ENCODE results near the gene SYNPO.

SYNPO gene, protein sequence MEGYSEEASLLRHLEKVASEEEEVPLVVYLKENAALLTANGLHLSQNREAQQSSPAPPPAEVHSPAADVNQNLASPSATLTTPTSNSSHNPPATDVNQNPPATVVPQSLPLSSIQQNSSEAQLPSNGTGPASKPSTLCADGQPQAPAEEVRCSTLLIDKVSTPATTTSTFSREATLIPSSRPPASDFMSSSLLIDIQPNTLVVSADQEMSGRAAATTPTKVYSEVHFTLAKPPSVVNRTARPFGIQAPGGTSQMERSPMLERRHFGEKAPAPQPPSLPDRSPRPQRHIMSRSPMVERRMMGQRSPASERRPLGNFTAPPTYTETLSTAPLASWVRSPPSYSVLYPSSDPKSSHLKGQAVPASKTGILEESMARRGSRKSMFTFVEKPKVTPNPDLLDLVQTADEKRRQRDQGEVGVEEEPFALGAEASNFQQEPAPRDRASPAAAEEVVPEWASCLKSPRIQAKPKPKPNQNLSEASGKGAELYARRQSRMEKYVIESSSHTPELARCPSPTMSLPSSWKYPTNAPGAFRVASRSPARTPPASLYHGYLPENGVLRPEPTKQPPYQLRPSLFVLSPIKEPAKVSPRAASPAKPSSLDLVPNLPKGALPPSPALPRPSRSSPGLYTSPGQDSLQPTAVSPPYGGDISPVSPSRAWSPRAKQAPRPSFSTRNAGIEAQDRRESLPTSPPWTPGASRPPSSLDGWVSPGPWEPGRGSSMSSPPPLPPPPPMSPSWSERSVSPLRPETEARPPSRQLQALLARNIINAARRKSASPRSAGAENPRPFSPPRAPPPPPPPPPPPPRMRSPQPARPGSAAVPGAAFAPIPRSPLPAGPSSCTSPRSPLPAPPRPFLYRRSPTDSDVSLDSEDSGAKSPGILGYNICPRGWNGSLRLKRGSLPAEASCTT

DNA sequence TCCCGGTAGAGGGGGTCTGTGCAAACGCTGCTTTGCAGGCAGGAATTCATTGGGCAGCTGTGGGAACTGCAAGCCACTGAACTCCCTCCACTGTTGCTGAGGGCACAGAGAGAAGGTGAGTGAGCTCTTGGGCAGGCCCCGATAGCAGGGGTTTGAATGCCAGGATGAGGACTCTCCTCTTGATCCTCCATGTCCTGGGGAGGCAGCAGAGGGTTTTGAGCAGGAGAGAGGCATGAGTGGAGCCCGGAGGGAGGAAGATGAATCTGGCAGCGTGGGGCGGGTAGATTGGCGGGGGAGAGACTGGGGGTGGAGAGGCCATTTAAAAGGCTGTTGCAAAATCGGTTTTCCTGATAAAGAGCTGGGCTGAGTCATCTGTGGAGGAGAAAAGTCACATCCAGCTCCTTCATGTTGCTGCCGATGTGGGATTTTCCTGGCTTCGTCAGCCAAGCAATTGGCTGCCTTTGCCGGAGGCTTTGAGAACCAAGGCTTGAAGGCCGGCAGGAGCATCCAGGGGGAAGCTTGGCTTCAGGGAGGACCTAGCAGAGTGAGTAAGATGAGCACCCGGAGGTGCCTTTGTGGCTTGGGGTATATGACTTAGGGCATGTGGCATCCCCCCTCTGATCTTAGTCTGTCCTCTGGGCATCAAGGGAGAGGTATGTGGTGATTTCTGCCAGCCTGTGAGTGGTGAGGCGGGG is at the start of gene SYNPO:
SYNPO (plus strand) TSS at position 350 of the 695 bp plus-strand sequence. CDS start 7,616 bp downstream, outside the sequence.
- peak within 1 kb of the TSS; percentile 31; the same call in 1 of the 2 replicates for H3K27ac ChIP-seq (ENCODE audit: low read depth, low read length)
- no peaks in the 10 kb centered on the region for H3K9me3 ChIP-seq (ENCODE audit: control insufficient read depth, insufficient read depth, low read depth, low read length)
- H3K4me1 ChIP-seq (ENCODE audit: control insufficient read depth, insufficient read depth, low read length) = peaks cover 68% of the 10 kb centered on the region
- H3K9ac ChIP-seq (ENCODE audit: low read length) = peak within 1 kb of the TSS; percentile 52
- peak within 1 kb of the TSS; percentile 8; the same call in 1 of the 2 replicates for H3K4me3 ChIP-seq (ENCODE audit: low read depth, low read length)
- H3K27me3 ChIP-seq (ENCODE audit: control insufficient read depth, insufficient read depth, low read length) = no peaks in the 10 kb centered on the region
- no peaks in the 10 kb centered on the region for H3K36me3 ChIP-seq (ENCODE audit: control insufficient read depth, insufficient read depth, low read length)

DNA sequence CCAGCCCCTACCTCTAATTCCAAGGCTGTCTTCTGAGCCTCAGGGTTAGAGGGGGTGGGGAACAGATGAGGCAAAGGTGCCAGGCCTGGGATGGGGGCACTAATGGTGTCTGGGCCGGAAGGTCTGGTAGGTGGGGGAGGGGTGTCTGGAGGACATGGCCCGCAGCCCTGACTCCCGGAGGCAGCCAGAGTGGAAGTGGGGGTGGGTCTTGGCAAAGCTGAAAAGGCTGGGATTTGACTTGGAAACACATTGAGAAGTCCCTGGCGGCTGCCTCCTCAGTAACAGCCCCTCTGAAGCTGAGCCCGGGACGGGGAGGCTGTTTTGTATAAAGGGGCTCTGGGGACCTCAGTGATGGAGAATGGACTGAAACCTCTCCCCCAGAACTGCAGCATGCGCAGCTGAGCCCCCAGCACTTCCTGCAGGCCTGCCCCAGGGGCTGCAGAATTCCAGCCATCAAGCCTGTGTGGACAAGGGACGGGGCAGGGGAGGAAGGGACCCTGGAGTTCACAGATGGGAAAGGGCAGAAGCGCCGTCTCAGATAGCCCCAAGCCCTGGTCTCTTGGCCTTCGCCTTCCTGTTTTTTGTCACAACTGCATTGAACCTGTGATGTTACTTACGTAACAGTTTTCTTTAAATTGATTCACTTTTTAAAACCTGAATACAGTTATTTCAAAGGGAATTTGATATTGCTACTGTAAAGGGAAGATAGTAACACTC is 49.3 kb upstream of the SYNPO start:
- Histone ChIP-seq H3K27ac (ENCODE audit: low read depth, low read length) (peak overlapping the region; percentile 22; the same call in 1 of the 2 replicates), H3K36me3 (ENCODE audit: control insufficient read depth, insufficient read depth, low read length) (no peaks in the 10 kb centered on the region), H3K9ac (ENCODE audit: low read length) (peak overlapping the region; percentile 4), H3K4me3 (ENCODE audit: low read depth, low read length) (no peak overlapping the region; the same call in 1 of the 2 replicates), H3K4me1 (ENCODE audit: control insufficient read depth, insufficient read depth, low read length) (peaks cover 27% of the 10 kb centered on the region), H3K27me3 (ENCODE audit: control insufficient read depth, insufficient read depth, low read length) (no peaks in the 10 kb centered on the region), H3K9me3 (ENCODE audit: control insufficient read depth, insufficient read depth, low read depth, low read length) (no peaks in the 10 kb centered on the region)

DNA sequence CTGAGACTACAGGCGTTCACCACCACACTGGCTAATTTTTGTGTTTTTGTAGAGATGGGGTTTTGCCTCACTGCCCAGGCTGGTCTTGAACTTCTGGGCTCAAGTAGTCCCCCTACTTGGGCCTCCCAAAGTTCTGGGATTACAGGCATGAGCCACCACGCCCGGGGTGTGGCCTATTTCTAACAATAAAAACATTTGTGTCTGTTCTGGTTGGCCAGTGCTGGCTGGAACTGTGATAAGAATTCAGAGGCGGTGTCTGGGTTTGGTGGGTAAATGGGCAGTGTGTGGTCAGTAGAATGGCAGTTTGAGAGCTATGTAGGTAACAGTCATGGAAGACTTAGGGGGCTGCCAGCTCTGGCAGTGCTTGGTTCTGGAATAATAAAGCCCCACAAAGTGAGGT is 46.9 kb upstream of the SYNPO start:
- Histone ChIP-seq H3K27ac (ENCODE audit: low read depth, low read length) (no peak overlapping the region), H3K9ac (ENCODE audit: low read length) (no peak overlapping the region), H3K27me3 (ENCODE audit: control insufficient read depth, insufficient read depth, low read length) (no peaks in the 10 kb centered on the region), H3K9me3 (ENCODE audit: control insufficient read depth, insufficient read depth, low read depth, low read length) (no peaks in the 10 kb centered on the region), H3K4me3 (ENCODE audit: low read depth, low read length) (no peak overlapping the region), H3K4me1 (ENCODE audit: control insufficient read depth, insufficient read depth, low read length) (peaks cover 36% of the 10 kb centered on the region), H3K36me3 (ENCODE audit: control insufficient read depth, insufficient read depth, low read length) (no peaks in the 10 kb centered on the region)

DNA sequence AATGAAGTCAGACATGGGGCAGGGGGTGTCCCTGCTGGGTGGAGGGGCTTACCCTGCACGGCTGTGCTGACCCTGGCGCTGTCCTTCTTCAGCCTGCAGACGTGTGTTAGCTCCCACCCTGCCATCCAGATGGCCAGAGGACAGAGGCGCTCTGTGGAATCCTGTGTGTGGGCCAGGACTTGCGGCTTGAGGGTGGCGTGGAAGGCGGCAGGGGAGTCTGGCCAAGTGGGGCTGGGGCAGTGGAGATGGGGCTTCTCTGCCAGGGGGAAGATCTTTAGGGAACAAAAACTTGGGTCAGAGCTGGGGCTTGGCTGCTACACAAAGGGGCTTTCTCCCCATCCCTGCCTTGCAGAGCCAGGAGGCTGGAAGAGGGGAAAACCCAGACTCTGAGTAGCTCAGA is 46.5 kb upstream of the SYNPO start:
- no peak overlapping the region for H3K4me3 ChIP-seq (ENCODE audit: low read depth, low read length)
- no peak overlapping the region for H3K9ac ChIP-seq (ENCODE audit: low read length)
- no peaks in the 10 kb centered on the region for H3K27me3 ChIP-seq (ENCODE audit: control insufficient read depth, insufficient read depth, low read length)
- no peaks in the 10 kb centered on the region for H3K36me3 ChIP-seq (ENCODE audit: control insufficient read depth, insufficient read depth, low read length)
- H3K9me3 ChIP-seq (ENCODE audit: control insufficient read depth, insufficient read depth, low read depth, low read length) = no peaks in the 10 kb centered on the region
- H3K4me1 ChIP-seq (ENCODE audit: control insufficient read depth, insufficient read depth, low read length) = peaks cover 36% of the 10 kb centered on the region
- H3K27ac ChIP-seq (ENCODE audit: low read depth, low read length) = no peak overlapping the region

DNA sequence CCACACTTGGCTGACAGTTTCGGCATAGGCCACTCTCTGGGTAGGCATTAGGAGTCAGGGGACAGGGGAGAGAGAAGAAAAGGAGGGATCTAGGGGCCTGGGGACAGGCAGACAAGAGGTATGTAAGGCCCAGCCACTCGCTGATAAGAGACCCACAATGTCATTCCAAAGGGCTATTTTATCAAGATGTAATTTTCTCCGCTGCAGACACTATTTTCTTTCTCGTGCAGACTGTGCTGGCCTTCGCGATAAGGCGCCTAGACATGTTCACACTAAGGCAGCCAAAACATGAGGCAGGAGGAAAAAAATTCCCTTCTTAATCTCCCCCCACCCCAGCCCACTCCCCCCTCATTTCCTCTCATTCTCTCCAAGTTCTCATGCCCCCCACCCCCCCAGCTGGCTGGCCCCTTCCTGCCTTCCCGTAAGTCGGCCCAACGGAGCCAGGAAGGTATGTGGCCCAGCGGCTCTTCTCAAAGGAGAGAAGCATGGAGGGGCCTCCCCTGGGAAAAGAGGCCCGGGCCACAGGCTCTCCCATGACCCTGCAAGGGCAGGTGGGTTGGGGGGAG is 44.9 kb upstream of the SYNPO start:
- Histone ChIP-seq H3K9me3 (ENCODE audit: control insufficient read depth, insufficient read depth, low read depth, low read length) (no peaks in the 10 kb centered on the region), H3K36me3 (ENCODE audit: control insufficient read depth, insufficient read depth, low read length) (no peaks in the 10 kb centered on the region), H3K4me1 (ENCODE audit: control insufficient read depth, insufficient read depth, low read length) (peaks cover 29% of the 10 kb centered on the region), H3K27me3 (ENCODE audit: control insufficient read depth, insufficient read depth, low read length) (no peaks in the 10 kb centered on the region), H3K27ac (ENCODE audit: low read depth, low read length) (no peak overlapping the region), H3K9ac (ENCODE audit: low read length) (no peak overlapping the region), H3K4me3 (ENCODE audit: low read depth, low read length) (no peak overlapping the region)

DNA sequence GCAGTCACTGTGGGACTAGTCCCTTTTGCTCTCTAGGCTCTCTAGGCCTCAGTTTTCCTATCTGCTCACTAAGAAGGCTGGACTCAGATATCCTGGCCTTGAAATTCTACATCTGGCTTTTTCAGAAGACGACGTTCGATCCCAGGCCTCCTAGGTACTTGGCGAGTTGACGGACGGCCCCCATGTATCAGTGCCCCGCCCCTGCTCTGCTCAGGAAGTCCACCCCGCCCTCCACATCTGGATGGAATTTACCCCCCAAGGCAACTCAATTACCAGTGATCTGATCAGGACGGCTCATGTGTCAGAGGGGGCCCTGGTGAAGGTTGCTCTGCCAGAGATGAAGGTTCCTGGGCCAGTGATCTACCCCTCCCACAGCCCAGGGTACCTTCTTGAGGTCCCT is 44.1 kb upstream of the SYNPO start:
- H3K9me3 ChIP-seq (ENCODE audit: control insufficient read depth, insufficient read depth, low read depth, low read length) = no peaks in the 10 kb centered on the region
- H3K9ac ChIP-seq (ENCODE audit: low read length) = no peak overlapping the region
- H3K4me3 ChIP-seq (ENCODE audit: low read depth, low read length) = no peak overlapping the region
- peaks cover 22% of the 10 kb centered on the region for H3K4me1 ChIP-seq (ENCODE audit: control insufficient read depth, insufficient read depth, low read length)
- H3K27ac ChIP-seq (ENCODE audit: low read depth, low read length) = no peak overlapping the region
- no peaks in the 10 kb centered on the region for H3K27me3 ChIP-seq (ENCODE audit: control insufficient read depth, insufficient read depth, low read length)
- H3K36me3 ChIP-seq (ENCODE audit: control insufficient read depth, insufficient read depth, low read length) = no peaks in the 10 kb centered on the region

DNA sequence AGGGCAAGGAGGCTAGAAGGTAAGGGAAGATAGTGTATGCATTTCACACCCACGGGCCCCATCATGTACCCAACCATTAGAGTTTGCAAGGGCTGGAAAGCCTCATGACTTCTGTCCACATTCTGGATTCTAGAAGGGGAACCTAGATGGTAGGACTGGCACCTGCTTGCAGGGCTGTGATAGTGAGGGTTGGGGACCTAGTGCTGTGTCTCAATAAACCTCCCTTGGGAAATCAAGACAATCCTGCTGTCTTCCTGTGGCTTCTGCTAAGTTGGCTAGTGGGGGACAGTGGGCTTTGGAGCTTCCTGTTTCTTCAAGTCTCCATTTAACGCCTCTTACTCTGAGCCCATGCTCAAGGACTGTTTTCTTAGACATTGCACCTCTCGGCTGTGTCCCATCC is 43.6 kb upstream of the SYNPO start:
- Histone ChIP-seq H3K27ac (ENCODE audit: low read depth, low read length) (no peak overlapping the region), H3K9ac (ENCODE audit: low read length) (no peak overlapping the region), H3K27me3 (ENCODE audit: control insufficient read depth, insufficient read depth, low read length) (no peaks in the 10 kb centered on the region), H3K36me3 (ENCODE audit: control insufficient read depth, insufficient read depth, low read length) (no peaks in the 10 kb centered on the region), H3K4me1 (ENCODE audit: control insufficient read depth, insufficient read depth, low read length) (peaks cover 18% of the 10 kb centered on the region; the same call in 1 of the 2 replicates), H3K4me3 (ENCODE audit: low read depth, low read length) (no peak overlapping the region), H3K9me3 (ENCODE audit: control insufficient read depth, insufficient read depth, low read depth, low read length) (no peaks in the 10 kb centered on the region)

DNA sequence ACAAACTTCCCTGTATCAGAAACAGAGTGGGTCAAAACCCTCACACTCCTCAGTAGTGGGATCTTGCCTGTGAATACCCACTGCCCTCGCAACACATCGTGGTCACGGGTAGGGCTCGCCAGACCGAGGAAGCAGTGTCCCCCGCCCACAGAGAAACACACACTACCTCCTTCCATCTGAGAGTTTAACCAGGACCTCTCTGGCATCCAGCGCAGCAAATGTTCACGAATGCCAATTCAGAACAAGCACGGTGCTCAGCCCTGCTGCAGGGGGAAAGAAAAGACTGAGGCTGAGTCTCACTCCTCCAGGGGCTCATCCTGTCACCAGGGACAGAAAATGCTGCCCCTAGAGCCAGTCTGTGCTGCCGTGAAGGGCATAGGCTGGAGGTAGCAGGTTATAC is 42.5 kb upstream of the SYNPO start:
- Histone ChIP-seq H3K4me1 (ENCODE audit: control insufficient read depth, insufficient read depth, low read length) (peaks cover 18% of the 10 kb centered on the region; the same call in 1 of the 2 replicates), H3K9me3 (ENCODE audit: control insufficient read depth, insufficient read depth, low read depth, low read length) (no peaks in the 10 kb centered on the region), H3K9ac (ENCODE audit: low read length) (no peak overlapping the region), H3K27ac (ENCODE audit: low read depth, low read length) (no peak overlapping the region), H3K27me3 (ENCODE audit: control insufficient read depth, insufficient read depth, low read length) (no peaks in the 10 kb centered on the region), H3K36me3 (ENCODE audit: control insufficient read depth, insufficient read depth, low read length) (no peaks in the 10 kb centered on the region), H3K4me3 (ENCODE audit: low read depth, low read length) (no peak overlapping the region)

DNA sequence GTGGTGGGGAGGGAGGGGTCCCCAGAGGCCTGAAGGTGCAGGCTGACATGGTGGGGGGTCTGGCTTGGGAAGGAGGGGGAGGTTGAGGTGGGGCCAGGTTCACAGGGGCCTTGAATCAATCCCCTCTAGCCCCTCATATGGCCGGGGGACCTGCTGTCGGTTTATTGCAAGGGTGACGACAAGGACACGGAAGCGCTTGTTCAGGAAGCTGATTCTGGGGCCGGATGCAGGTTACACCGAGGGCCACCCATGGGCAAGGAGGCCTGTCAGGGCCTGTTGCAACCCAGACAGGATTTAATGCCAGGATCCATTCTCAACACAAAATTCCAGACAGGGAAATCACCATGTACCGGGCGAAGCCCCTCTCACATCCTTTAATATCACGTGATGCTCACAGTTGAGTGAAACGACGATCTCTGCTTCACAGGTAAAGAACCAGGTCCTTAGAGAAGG is 41.6 kb upstream of the SYNPO start:
- no peak overlapping the region for H3K4me3 ChIP-seq (ENCODE audit: low read depth, low read length)
- H3K36me3 ChIP-seq (ENCODE audit: control insufficient read depth, insufficient read depth, low read length) = no peaks in the 10 kb centered on the region
- peaks cover 18% of the 10 kb centered on the region; the same call in 1 of the 2 replicates for H3K4me1 ChIP-seq (ENCODE audit: control insufficient read depth, insufficient read depth, low read length)
- H3K9ac ChIP-seq (ENCODE audit: low read length) = no peak overlapping the region
- H3K9me3 ChIP-seq (ENCODE audit: control insufficient read depth, insufficient read depth, low read depth, low read length) = no peaks in the 10 kb centered on the region
- H3K27me3 ChIP-seq (ENCODE audit: control insufficient read depth, insufficient read depth, low read length) = no peaks in the 10 kb centered on the region
- no peak overlapping the region for H3K27ac ChIP-seq (ENCODE audit: low read depth, low read length)

DNA sequence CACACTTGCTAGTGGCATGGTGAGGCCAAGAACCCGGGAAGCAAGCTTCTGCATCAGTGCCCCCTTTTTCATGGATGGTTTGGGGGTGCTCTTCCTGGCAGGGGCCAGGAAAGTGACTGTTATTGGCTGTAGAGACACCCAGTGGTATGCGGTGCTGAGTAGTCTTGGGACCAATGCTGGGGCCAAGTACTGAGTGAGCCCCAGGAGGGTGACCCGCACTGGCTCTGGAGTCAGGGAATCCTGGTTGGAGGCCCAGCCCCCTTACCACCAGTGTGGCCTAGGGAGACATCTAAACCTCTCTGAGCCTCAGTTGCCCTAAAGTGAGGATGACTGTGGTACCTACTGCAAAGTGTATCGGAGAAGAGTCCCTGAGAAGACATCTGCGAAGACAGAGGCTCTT is 41.2 kb upstream of the SYNPO start:
- H3K4me3 ChIP-seq (ENCODE audit: low read depth, low read length) = no peak overlapping the region
- no peak overlapping the region for H3K27ac ChIP-seq (ENCODE audit: low read depth, low read length)
- H3K27me3 ChIP-seq (ENCODE audit: control insufficient read depth, insufficient read depth, low read length) = no peaks in the 10 kb centered on the region
- H3K4me1 ChIP-seq (ENCODE audit: control insufficient read depth, insufficient read depth, low read length) = peaks cover 18% of the 10 kb centered on the region; the same call in 1 of the 2 replicates
- no peaks in the 10 kb centered on the region for H3K9me3 ChIP-seq (ENCODE audit: control insufficient read depth, insufficient read depth, low read depth, low read length)
- no peaks in the 10 kb centered on the region for H3K36me3 ChIP-seq (ENCODE audit: control insufficient read depth, insufficient read depth, low read length)
- H3K9ac ChIP-seq (ENCODE audit: low read length) = no peak overlapping the region
